SK-N-SH (cell line): Measurements from ENCODE around the gene NCAM1. TPM values are rescaled to one million over a fixed set of nuclear protein-coding genes. Genes with fewer than 3 reads are reported as not detected.

Experiments used
- CTCF ChIA-PET: fragments of 300-600, 350-600 bp; formaldehyde crosslinking; extraction: SDS; loops from one replicate; lab custom pipeline; 2021; lab: Yijun Ruan, JAX
- POLR2A ChIA-PET: fragments of 350-600 bp; sonication (Branson Sonifier 250); formaldehyde crosslinking; extraction: SDS; loops from one replicate; lab custom pipeline; 2020; ENCODE audit warnings: antibody characterized with exemption, inconsistent platforms; lab: Yijun Ruan, JAX
- DNase-seq: peaks from one replicate; pipeline ENCODE4 v3.0.0; 2012
- H2AFZ ChIP-seq: fragments of 200-600 bp; sonication (generic); 2 replicates; pipeline ENCODE4 v1.8.1; 2016; ENCODE audit warnings: antibody characterized with exemption, mild to moderate bottlenecking, low read depth
- H3F3A ChIP-seq: fragments of 200-600 bp; sonication (generic); replicated peaks from 2 replicates; pipeline ENCODE3; 2016; ENCODE audit warnings: antibody characterized with exemption, mild to moderate bottlenecking; ENCODE audit not compliant: insufficient read depth
- H3K27ac ChIP-seq, 2 experiments: fragments of 200-500 bp in 1 of 2; fragments of 200-600 bp in 1 of 2; sonication (Bioruptor generic) in 1 of 2; sonication (generic), shearing (Covaris generic) in 1 of 2; 2 replicates each; pipeline versions ENCODE4 v1.5.1 to v1.6.1; 2014 to 2016; ENCODE audit warnings: low read depth in 2 of 2, inconsistent platforms in 1 of 2, low read length in 1 of 2, mild to moderate bottlenecking in 1 of 2, mixed read lengths in 1 of 2
- H3K27me3 ChIP-seq: fragments of 200-600 bp; sonication (generic), shearing (Covaris generic); 2 replicates; pipeline ENCODE4 v1.6.1; 2016; ENCODE audit warnings: mixed run types; ENCODE audit not compliant: insufficient read depth
- H3K36me3 ChIP-seq, 2 experiments: fragments of 200-500 bp in 1 of 2; fragments of 200-600 bp in 1 of 2; sonication (Bioruptor generic) in 1 of 2; sonication (generic) in 1 of 2; replicated peaks in 1 of 2; 2 replicates each; pipeline versions ENCODE3 to v1.5.1; 2014 to 2016; ENCODE audit warnings: low read length in 1 of 2, mild to moderate bottlenecking in 1 of 2; ENCODE audit not compliant: insufficient read depth in 2 of 2, control insufficient read depth in 1 of 2
- H3K4me1 ChIP-seq, 2 experiments: fragments of 200-500 bp in 1 of 2; fragments of 200-600 bp in 1 of 2; sonication (Bioruptor generic) in 1 of 2; sonication (generic), shearing (Covaris generic) in 1 of 2; 2 replicates each; pipeline versions ENCODE4 v1.5.1 to v1.6.1; 2014 to 2016; ENCODE audit warnings: low read depth in 1 of 2, low read length in 1 of 2, mixed run types in 1 of 2; ENCODE audit not compliant: insufficient read depth in 2 of 2, control insufficient read depth in 1 of 2
- H3K4me2 ChIP-seq: fragments of 200-600 bp; sonication (generic), shearing (Covaris generic); 2 replicates; pipeline ENCODE4 v1.6.1; 2017; ENCODE audit warnings: mixed run types
- H3K4me3 ChIP-seq, 2 experiments: fragments of 200-500 bp in 1 of 2; fragments of 200-600 bp in 1 of 2; sonication (Bioruptor generic) in 1 of 2; sonication (generic), shearing (Covaris generic) in 1 of 2; 2 replicates each; pipeline versions ENCODE4 v1.5.1 to v1.8.1; 2014 to 2016; ENCODE audit warnings: low read depth in 2 of 2, inconsistent platforms in 1 of 2, low read length in 1 of 2, mild to moderate bottlenecking in 1 of 2, mixed read lengths in 1 of 2, moderate library complexity in 1 of 2
- H3K79me2 ChIP-seq: fragments of 200-600 bp; sonication (generic); 2 replicates; pipeline ENCODE4 v1.8.1; 2017; ENCODE audit warnings: mild to moderate bottlenecking; ENCODE audit not compliant: insufficient read depth
- H3K9ac ChIP-seq: fragments of 200-600 bp; sonication (generic); 2 replicates; pipeline ENCODE4 v1.6.1; 2017; ENCODE audit warnings: mixed run types
- H3K9me2 ChIP-seq: fragments of 200-600 bp; sonication (generic); 2 replicates; pipeline ENCODE4 v1.6.1; 2017; ENCODE audit warnings: mixed run types
- H3K9me3 ChIP-seq: fragments of 200-600 bp; sonication (generic); 2 replicates; pipeline ENCODE4 v1.6.1; 2017; ENCODE audit warnings: mixed run types, mild to moderate bottlenecking, moderate library complexity
- H4K20me1 ChIP-seq: fragments of 200-600 bp; sonication (generic); 2 replicates; pipeline ENCODE4 v1.6.1; 2017; ENCODE audit warnings: mild to moderate bottlenecking, mixed run types; ENCODE audit not compliant: insufficient read depth
- CHD2 ChIP-seq: fragments of 150-350 bp; IDR thresholded peaks from 2 replicates; pipeline ENCODE4 v1.6.1; 2018; ENCODE audit warnings: low read length; ENCODE audit not compliant: partially characterized antibody
- ELF1 ChIP-seq: IDR thresholded peaks from 2 replicates; pipeline ENCODE4 v1.4.0; 2012
- EP300 ChIP-seq, 2 experiments: IDR thresholded peaks; 2 replicates each; pipeline versions ENCODE4 v1.4.0 to v1.6.1; 2012; ENCODE audit warnings: borderline replicate concordance in 1 of 2, low read depth in 1 of 2, low read length in 1 of 2
- EZH2phosphoT487 ChIP-seq: fragments of 200-600 bp; sonication (generic); IDR thresholded peaks from 2 replicates; pipeline ENCODE4 v1.6.1; 2017; ENCODE audit warnings: low read depth, mixed run types, mild to moderate bottlenecking, antibody characterized with exemption, moderate library complexity, borderline replicate concordance
- FOXJ3 ChIP-seq: sonication (generic); formaldehyde crosslinking; IDR thresholded peaks from 2 replicates; pipeline ENCODE4 v1.5.1; 2020; ENCODE audit warnings: mild to moderate bottlenecking, missing genetic modification reagents
- FOXM1 ChIP-seq: IDR thresholded peaks from 2 replicates; pipeline ENCODE4 v1.4.0; 2012; ENCODE audit warnings: low read depth, mild to moderate bottlenecking
- GABPA ChIP-seq: IDR thresholded peaks from 2 replicates; pipeline ENCODE4 v1.4.0; 2012; ENCODE audit warnings: low read depth, mild to moderate bottlenecking
- GATA2 ChIP-seq: sonication (generic); formaldehyde crosslinking; IDR thresholded peaks from 2 replicates; pipeline ENCODE4 v1.5.0; 2020; ENCODE audit warnings: mild to moderate bottlenecking, missing genetic modification reagents
- JUND ChIP-seq: IDR thresholded peaks from 2 replicates; pipeline ENCODE4 v1.4.0; 2012
- MEF2A ChIP-seq: IDR thresholded peaks from 2 replicates; pipeline ENCODE4 v1.4.0; 2012; ENCODE audit warnings: low read depth, borderline replicate concordance
- MXI1 ChIP-seq: IDR thresholded peaks from 2 replicates; pipeline ENCODE4 v1.6.1; 2012; ENCODE audit warnings: mild to moderate bottlenecking, low read depth, low read length, improper control_type of control experiment
- NRF1 ChIP-seq: IDR thresholded peaks from 2 replicates; pipeline ENCODE4 v1.6.1; 2012; ENCODE audit warnings: low read depth, mild to moderate bottlenecking, low read length
- RAD21 ChIP-seq: IDR thresholded peaks from 2 replicates; pipeline ENCODE4 v1.6.1; 2012; ENCODE audit warnings: mild to moderate bottlenecking, low read length
- RCOR1 ChIP-seq: fragments of 150-350 bp; IDR thresholded peaks from 2 replicates; pipeline ENCODE4 v1.6.1; 2017; ENCODE audit warnings: antibody characterized with exemption, low read length
- RFX5 ChIP-seq: IDR thresholded peaks from 2 replicates; pipeline ENCODE4 v1.6.1; 2012; ENCODE audit warnings: mild to moderate bottlenecking, improper control_type of control experiment, low read length
- SIN3A ChIP-seq: IDR thresholded peaks from 2 replicates; pipeline ENCODE4 v1.6.1; 2012; ENCODE audit warnings: low read depth, mild to moderate bottlenecking, low read length, moderate library complexity, borderline replicate concordance
- SMC3 ChIP-seq: IDR thresholded peaks from 2 replicates; pipeline ENCODE4 v1.6.1; 2012; ENCODE audit warnings: low read depth, low read length, improper control_type of control experiment
- TAF1 ChIP-seq: IDR thresholded peaks from 2 replicates; pipeline ENCODE4 v1.6.1; 2012; ENCODE audit warnings: low read depth, mild to moderate bottlenecking, low read length, moderate library complexity, borderline replicate concordance
- YY1 ChIP-seq: IDR thresholded peaks from 2 replicates; pipeline ENCODE4 v1.4.0; 2012; ENCODE audit warnings: low read depth, mild to moderate bottlenecking
- WGBS: methylation state at CpG from one replicate; pipeline ENCODE4 v1.1.6; 2017; ENCODE audit warnings: low lambda C conversion rate; 5-methylcytosine and 5-hydroxymethylcytosine counted together
- polyA plus RNA-seq, 3 experiments: library from polyadenylated mRNA; depleted of rRNA; stranded (reverse); fragments of >200 nt; gene quantifications; 2 replicates each; pipeline ENCODE4 v1.2.3, GENCODE V29; 2012
- TF ChIP-seq, protein P1 (sequence below): IDR thresholded peaks from 2 replicates; pipeline ENCODE4; 2012
- TF ChIP-seq, protein P2 (sequence below): fragments of 150-350 bp; IDR thresholded peaks from 2 replicates; pipeline ENCODE4 v1.6.1; 2017; ENCODE audit warnings: antibody characterized with exemption, low read length, low read depth, borderline replicate concordance
- TF ChIP-seq, protein P3 (sequence below): IDR thresholded peaks from 2 replicates; pipeline ENCODE4 v1.4.0; 2012; ENCODE audit warnings: low read depth, borderline replicate concordance
- TF ChIP-seq, protein P4 (sequence below): fragments of 200-600 bp; sonication (generic); IDR thresholded peaks from 2 replicates; pipeline ENCODE4 v1.6.1; 2017; ENCODE audit warnings: antibody characterized with exemption, mild to moderate bottlenecking, moderate library complexity
- TF ChIP-seq, protein P5 (sequence below): fragments of 150-350 bp; IDR thresholded peaks from 2 replicates; pipeline ENCODE4 v1.6.1; 2016; ENCODE audit warnings: mild to moderate bottlenecking, low read depth, low read length

The NCAM1 gene
- polyA plus RNA-seq, 1 of the 3 experiments (the other 2 are of a cell fraction), result 19.4 TPM

DNA sequence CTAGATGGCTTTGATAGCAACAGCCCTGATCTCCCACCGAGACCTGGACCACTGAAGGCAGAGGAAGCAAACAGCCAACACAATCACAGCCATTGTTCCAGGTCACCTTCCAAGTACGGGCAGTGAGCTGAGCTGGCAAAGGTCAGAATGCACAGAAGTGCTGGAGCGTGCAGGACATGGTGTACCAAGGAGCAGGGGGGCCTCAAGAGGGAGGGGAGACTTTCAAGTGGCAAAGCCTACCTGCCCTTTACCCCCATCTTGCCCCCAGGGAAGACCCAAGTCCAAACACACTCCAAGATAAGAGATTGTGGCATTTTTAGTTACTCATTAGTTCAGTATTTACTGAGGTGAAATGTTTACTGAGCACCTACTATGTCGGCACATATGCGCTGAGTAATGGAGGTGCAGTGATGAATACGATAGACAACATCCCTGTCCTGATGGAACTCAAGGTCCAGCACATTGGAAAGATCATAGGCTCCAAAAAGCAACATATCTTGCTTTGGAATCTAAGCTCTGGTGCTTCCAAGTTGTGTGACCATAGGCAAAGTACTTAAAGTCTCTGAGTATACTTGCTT is 327.2 kb downstream of the NCAM1 start (continued):
- TF ChIP-seq MXI1 (no peak), RAD21 (no peak), JUND (no peak), FOXJ3 (CRISPR knock-in tag) (no peak), CHD2 (no peak), MEF2A (no peak)
- TF ChIP-seq, protein P1, sequence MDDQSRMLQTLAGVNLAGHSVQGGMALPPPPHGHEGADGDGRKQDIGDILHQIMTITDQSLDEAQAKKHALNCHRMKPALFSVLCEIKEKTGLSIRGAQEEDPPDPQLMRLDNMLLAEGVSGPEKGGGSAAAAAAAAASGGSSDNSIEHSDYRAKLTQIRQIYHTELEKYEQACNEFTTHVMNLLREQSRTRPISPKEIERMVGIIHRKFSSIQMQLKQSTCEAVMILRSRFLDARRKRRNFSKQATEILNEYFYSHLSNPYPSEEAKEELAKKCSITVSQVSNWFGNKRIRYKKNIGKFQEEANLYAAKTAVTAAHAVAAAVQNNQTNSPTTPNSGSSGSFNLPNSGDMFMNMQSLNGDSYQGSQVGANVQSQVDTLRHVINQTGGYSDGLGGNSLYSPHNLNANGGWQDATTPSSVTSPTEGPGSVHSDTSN, result no peak
- TF ChIP-seq, all 33 proteins: peak for 0

DNA sequence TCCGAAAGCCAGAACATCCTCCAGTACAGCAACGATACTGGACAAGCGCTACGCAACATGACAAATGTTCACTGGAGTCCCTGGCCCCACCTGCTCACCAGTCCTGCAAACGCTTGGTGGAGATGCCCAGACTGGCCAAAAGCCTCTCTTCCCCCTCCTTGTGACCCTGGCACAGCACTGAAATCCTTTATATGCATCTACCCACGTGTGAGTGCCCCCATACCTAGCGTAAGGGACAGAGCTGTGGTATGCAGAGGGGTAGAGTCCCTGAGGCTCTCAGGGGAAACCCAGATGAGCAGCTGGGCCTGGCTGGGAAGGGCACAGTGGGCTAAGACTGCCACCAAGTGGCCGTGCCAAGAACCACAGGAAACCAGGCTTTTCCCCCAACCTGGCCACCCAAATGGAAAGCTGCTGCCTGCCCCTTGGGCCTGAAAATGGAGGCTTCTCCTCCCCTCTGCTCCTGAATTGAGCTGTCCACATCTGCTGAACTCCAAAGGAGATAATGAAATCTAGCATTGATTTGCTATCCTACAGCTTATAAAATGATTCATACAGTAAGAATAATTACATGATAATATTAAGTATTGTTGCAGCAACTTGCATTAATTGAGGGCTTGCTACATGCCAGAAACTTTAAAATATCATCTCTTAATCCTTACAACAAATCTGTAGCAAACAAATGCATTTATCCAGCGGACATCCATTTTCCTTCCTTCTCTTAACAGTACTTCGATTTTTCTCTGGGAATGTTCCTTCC is 328.4 kb downstream of the NCAM1 start:
- no peak overlapping the region for H3K27ac ChIP-seq
- CTCF ChIA-PET, result interaction anchor here (0.6 to 4.0 kb wide), 153 partner anchors 9 to 1357 kb away, joined by 3 to 136 read pairs (median 4); partner anchors contain the start of genes NCAM1, TTC12 and ZW10
- no peak overlapping the region for H2AFZ ChIP-seq
- H3K4me2 ChIP-seq, result no peak overlapping the region
- no peaks in the 10 kb centered on the region for H3K9me3 ChIP-seq
- no peaks in the 10 kb centered on the region for H3F3A ChIP-seq
- H3K4me3 ChIP-seq, result no peak overlapping the region; a peak in 1 of 4 replicates
- no peaks in the 10 kb centered on the region for H3K9me2 ChIP-seq
- no peak overlapping the region for H3K9ac ChIP-seq
- no peaks in the 10 kb centered on the region for H3K27me3 ChIP-seq
- no peaks in the 10 kb centered on the region for H3K79me2 ChIP-seq
- H3K36me3 ChIP-seq, result no peaks in the 10 kb centered on the region
- H3K4me1 ChIP-seq, result peaks cover 0 to 8% of the 10 kb centered on the region in 2 experiments; a peak in 2 of 4 replicates
- WGBS, result 62% methylated on average over 7 of the region's 10 CpGs
- POLR2A ChIA-PET, result interaction anchor here (1.0 to 2.0 kb wide), 3 partner anchors 327 to 701 kb away, joined by 3 to 6 read pairs (median 5); no protein-coding TSS in a partner anchor
- DNase-seq, result peak; percentile 83
- no peaks in the 10 kb centered on the region for H4K20me1 ChIP-seq
- no peak for TF ChIP-seq EP300 (IDR thresholded peaks at IDR 0.05; ENCODE audit: borderline replicate concordance in 1 of 2, low read depth in 1 of 2, low read length in 1 of 2)
- no peak for TF ChIP-seq RCOR1
- TF ChIP-seq FOXM1, result no peak
- TF ChIP-seq SMC3, result peak; percentile 97
- TF ChIP-seq GABPA, result no peak
- TF ChIP-seq, protein P1, result no peak
- TF ChIP-seq, protein P2, sequence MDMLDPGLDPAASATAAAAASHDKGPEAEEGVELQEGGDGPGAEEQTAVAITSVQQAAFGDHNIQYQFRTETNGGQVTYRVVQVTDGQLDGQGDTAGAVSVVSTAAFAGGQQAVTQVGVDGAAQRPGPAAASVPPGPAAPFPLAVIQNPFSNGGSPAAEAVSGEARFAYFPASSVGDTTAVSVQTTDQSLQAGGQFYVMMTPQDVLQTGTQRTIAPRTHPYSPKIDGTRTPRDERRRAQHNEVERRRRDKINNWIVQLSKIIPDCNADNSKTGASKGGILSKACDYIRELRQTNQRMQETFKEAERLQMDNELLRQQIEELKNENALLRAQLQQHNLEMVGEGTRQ, result no peak
- TF ChIP-seq SIN3A, result no peak
- 0 out of 2 replicates have a peak, but pooled peaks have one; percentile 19 for TF ChIP-seq RFX5
- TF ChIP-seq, protein P3, sequence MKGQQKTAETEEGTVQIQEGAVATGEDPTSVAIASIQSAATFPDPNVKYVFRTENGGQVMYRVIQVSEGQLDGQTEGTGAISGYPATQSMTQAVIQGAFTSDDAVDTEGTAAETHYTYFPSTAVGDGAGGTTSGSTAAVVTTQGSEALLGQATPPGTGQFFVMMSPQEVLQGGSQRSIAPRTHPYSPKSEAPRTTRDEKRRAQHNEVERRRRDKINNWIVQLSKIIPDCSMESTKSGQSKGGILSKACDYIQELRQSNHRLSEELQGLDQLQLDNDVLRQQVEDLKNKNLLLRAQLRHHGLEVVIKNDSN, result no peak
- no peak for TF ChIP-seq TAF1
- TF ChIP-seq ELF1, result no peak
- no peak for TF ChIP-seq NRF1
- no peak for TF ChIP-seq GATA2
- TF ChIP-seq JUND, result no peak
- no peak for TF ChIP-seq EZH2phosphoT487
- TF ChIP-seq, protein P4, sequence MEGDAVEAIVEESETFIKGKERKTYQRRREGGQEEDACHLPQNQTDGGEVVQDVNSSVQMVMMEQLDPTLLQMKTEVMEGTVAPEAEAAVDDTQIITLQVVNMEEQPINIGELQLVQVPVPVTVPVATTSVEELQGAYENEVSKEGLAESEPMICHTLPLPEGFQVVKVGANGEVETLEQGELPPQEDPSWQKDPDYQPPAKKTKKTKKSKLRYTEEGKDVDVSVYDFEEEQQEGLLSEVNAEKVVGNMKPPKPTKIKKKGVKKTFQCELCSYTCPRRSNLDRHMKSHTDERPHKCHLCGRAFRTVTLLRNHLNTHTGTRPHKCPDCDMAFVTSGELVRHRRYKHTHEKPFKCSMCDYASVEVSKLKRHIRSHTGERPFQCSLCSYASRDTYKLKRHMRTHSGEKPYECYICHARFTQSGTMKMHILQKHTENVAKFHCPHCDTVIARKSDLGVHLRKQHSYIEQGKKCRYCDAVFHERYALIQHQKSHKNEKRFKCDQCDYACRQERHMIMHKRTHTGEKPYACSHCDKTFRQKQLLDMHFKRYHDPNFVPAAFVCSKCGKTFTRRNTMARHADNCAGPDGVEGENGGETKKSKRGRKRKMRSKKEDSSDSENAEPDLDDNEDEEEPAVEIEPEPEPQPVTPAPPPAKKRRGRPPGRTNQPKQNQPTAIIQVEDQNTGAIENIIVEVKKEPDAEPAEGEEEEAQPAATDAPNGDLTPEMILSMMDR, result peak; percentile 93
- TF ChIP-seq, protein P5, sequence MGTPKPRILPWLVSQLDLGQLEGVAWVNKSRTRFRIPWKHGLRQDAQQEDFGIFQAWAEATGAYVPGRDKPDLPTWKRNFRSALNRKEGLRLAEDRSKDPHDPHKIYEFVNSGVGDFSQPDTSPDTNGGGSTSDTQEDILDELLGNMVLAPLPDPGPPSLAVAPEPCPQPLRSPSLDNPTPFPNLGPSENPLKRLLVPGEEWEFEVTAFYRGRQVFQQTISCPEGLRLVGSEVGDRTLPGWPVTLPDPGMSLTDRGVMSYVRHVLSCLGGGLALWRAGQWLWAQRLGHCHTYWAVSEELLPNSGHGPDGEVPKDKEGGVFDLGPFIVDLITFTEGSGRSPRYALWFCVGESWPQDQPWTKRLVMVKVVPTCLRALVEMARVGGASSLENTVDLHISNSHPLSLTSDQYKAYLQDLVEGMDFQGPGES, result no peak
- no peak for TF ChIP-seq YY1
